Measurements from ENCODE around the gene KLK2. TPM values are rescaled to one million over a fixed set of nuclear protein-coding genes. Genes with fewer than 3 reads are reported as not detected.
"Not testable (repeated sequence)": the region's sequence is repeated elsewhere in the genome, so short reads cannot be mapped to it uniquely, and the experiment has no call there.

KLK2 gene
- total RNA-seq, 1 donor from 2014 or later = not detected

DNA sequence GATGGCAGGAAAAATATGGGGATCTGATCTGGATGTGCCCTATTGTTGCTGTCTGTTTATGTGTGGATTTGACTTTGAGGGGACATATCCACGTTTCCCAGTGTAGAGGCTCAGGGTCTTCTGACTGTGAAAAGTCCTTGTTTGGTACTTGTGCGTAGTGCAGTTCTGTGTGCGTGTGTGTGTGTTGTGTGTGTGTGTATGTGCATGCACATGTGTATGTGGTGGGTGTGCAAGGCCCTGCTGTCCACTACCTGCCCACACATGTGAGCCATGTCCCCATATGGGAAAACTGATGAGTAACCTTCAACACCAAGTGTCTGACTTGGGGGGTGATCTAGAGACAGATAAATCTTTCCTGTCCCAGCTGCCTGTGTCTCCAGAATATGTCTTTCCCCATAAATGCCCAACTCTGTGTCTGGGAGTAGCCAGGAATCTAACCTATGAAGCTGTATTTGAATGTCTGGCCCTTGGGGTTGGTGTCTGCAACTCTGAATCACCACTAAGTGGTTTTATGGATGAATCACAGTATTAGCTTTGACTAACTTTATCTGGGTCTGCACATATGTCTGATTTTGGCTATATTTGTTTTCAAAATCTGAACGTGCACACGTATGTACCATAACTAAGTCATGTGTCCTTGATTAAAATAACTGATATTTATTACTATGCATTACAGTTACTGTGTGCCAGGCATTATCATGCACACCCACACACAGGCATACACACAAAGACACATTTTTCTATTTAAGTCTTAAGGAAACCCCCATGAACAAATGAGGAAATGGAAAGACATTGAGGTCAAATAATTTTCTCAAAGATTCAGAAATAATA is 17.4 kb downstream of the KLK2 start:
- no peak overlapping the region for H3K4me3 Mint-ChIP-seq (ENCODE audit: unreplicated experiment)
- peaks cover 25% of the 10 kb centered on the region for H3K9me3 Mint-ChIP-seq (ENCODE audit: unreplicated experiment)
- peaks cover 7% of the 10 kb centered on the region for H3K36me3 Mint-ChIP-seq (ENCODE audit: low read depth, unreplicated experiment)
- no peak for DNase-seq (ENCODE audit: low spot score)
- TF ChIP-seq, protein P1, sequence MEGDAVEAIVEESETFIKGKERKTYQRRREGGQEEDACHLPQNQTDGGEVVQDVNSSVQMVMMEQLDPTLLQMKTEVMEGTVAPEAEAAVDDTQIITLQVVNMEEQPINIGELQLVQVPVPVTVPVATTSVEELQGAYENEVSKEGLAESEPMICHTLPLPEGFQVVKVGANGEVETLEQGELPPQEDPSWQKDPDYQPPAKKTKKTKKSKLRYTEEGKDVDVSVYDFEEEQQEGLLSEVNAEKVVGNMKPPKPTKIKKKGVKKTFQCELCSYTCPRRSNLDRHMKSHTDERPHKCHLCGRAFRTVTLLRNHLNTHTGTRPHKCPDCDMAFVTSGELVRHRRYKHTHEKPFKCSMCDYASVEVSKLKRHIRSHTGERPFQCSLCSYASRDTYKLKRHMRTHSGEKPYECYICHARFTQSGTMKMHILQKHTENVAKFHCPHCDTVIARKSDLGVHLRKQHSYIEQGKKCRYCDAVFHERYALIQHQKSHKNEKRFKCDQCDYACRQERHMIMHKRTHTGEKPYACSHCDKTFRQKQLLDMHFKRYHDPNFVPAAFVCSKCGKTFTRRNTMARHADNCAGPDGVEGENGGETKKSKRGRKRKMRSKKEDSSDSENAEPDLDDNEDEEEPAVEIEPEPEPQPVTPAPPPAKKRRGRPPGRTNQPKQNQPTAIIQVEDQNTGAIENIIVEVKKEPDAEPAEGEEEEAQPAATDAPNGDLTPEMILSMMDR (IDR thresholded peaks at IDR 0.05; ENCODE audit: unreplicated experiment) = no peak
- H3K4me1 Mint-ChIP-seq (ENCODE audit: unreplicated experiment) = no peaks in the 10 kb centered on the region
- H3K27me3 Mint-ChIP-seq (ENCODE audit: unreplicated experiment) = peaks cover 4% of the 10 kb centered on the region
- no peak overlapping the region for H3K27ac Mint-ChIP-seq (ENCODE audit: unreplicated experiment)

DNA sequence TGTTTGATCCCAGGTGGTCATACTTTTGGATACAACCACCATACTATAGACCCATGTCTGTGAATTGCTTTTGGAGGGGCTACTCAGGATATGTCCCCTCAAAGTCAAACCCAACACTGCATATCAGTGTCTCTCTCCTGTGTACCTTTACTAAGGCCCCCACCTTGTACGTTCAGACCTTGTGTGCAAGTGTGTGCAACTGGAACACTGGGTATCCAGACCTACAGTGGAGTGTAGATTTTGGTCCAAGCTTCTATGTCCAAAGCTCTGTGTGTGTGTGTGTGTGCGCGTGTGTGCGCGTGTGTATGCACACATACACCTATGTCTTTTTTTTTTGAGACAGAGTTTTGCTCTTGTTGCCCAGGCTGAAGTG is 18.0 kb downstream of the KLK2 start:
- TF ChIP-seq, protein P1 (IDR thresholded peaks at IDR 0.05; ENCODE audit: unreplicated experiment) = no peak
- Mint-ChIP-seq H3K27ac (ENCODE audit: unreplicated experiment) (no peak overlapping the region), H3K4me1 (ENCODE audit: unreplicated experiment) (no peaks in the 10 kb centered on the region), H3K9me3 (ENCODE audit: unreplicated experiment) (peaks cover 23% of the 10 kb centered on the region), H3K36me3 (ENCODE audit: low read depth, unreplicated experiment) (peaks cover 7% of the 10 kb centered on the region), H3K27me3 (ENCODE audit: unreplicated experiment) (peaks cover 4% of the 10 kb centered on the region), H3K4me3 (ENCODE audit: unreplicated experiment) (no peak overlapping the region)
- DNase-seq (ENCODE audit: low spot score) = no peak

DNA sequence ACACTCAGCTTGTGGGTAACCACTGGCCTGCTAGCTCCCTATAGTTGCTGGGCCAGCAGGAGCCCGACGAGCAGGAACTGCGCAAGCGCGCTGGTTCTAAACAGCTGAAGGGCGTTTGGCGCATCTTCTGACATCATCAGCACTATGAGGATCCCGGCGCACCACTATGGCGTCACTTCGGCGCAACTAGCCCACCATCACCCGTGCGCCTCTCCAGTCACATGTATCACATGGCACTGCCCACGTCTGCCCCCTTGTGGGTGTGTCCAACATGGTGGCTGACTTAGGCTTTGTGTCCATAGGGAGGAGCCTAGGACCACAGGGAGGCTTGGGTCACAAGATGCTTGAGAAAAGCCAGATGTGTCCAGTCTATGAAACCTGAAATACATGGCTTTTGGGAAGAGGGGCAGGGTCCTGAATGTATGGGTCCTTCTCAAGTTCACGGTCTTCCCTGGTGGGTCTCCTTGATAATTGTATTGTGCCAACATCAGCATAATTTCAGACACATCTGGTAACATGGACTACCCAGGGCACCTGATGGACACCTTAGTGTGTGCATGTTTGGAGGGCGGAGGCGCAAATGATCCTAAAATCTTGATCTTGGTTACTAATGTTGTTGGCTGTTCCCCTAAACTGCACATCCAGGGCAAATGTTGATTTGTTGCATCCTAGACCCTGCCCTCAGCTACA is 20.0 kb downstream of the KLK2 start:
- Mint-ChIP-seq H3K27me3 (ENCODE audit: unreplicated experiment) (peaks cover 4% of the 10 kb centered on the region), H3K4me1 (ENCODE audit: unreplicated experiment) (no peaks in the 10 kb centered on the region), H3K27ac (ENCODE audit: unreplicated experiment) (no peak overlapping the region), H3K4me3 (ENCODE audit: unreplicated experiment) (peak overlapping the region; percentile 3), H3K36me3 (ENCODE audit: low read depth, unreplicated experiment) (peaks cover 8% of the 10 kb centered on the region), H3K9me3 (ENCODE audit: unreplicated experiment) (peaks cover 11% of the 10 kb centered on the region)
- DNase-seq (ENCODE audit: low spot score) = no peak
- TF ChIP-seq, protein P1 (IDR thresholded peaks at IDR 0.05; ENCODE audit: unreplicated experiment) = no peak

DNA sequence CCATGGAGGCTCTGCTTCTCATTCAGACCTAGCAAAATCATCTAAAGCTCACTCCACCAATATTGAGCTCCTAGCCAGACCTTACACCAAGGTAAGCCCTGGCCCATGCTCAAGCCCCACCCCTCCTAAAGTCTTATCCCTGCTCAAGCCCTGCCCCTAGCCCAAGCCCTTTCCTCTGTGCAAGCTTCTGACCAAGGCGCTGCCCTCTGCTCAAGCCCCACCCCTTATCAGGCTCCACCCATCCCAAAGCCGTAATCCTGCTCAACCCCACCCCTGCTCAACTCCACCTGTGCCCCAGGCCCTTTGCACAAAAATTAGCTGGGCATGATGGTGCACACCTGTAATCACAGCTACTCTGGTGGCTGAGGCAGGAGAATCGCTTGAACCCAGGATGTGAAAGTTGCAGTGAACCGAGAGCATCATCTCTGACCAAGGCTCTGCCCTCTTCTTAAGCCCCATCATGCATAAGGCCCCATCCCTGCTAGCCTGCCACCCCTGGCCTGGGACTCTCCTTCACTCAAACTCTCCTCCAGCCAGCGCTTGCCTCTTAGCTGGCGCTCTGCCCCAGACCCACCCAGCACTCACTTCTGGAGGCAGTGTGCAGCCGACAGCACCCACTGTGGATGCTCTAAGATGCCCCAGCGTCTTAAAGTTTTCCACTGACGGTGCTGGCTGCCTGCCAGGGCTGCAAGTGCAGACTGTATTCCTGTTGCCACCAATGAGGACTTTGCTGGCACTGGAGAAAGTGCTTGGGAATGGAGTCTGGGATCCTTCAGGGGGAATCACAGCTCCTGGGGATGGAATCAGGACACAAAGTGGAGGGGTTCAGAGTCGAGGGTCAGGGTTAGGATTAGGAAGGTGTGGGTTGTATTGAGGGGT is 21.5 kb downstream of the KLK2 start:
- TF ChIP-seq, protein P1 (IDR thresholded peaks at IDR 0.05; ENCODE audit: unreplicated experiment) = no peak
- peaks cover 4% of the 10 kb centered on the region for H3K27me3 Mint-ChIP-seq (ENCODE audit: unreplicated experiment)
- H3K9me3 Mint-ChIP-seq (ENCODE audit: unreplicated experiment) = peaks cover 7% of the 10 kb centered on the region
- no peak overlapping the region for H3K27ac Mint-ChIP-seq (ENCODE audit: unreplicated experiment)
- H3K36me3 Mint-ChIP-seq (ENCODE audit: low read depth, unreplicated experiment) = peaks cover 5% of the 10 kb centered on the region
- no peaks in the 10 kb centered on the region for H3K4me1 Mint-ChIP-seq (ENCODE audit: unreplicated experiment)
- H3K4me3 Mint-ChIP-seq (ENCODE audit: unreplicated experiment) = no peak overlapping the region
- no peak for DNase-seq (ENCODE audit: low spot score)

DNA sequence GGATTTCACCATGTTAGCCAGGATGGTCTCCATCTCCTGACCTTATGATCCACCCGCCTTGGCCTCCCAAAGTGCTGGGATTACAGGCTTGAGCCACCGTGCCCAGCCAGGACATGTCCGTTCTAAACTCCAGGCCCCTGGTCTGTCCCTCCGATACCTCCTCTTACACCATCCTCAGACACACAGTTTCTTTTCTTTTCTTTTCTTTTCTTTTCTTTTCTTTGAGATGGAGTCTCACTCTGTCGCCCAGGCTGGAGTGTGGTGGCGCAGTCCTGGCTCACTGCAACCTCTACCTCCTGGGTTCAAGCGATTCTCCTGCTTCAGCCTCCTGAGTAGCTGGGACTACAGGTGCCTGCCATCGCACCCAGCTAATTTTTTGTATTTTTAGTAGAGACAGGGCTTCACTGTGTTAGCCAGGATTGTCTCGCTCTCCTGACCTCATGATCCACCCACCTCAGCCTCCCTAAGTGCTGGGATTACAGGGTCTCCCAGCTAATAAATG is 22.9 kb downstream of the KLK2 start:
- DNase-seq (ENCODE audit: low spot score); H3K9me3 Mint-ChIP-seq (ENCODE audit: unreplicated experiment); H3K4me3 Mint-ChIP-seq (ENCODE audit: unreplicated experiment); H3K27ac Mint-ChIP-seq (ENCODE audit: unreplicated experiment); H3K4me1 Mint-ChIP-seq (ENCODE audit: unreplicated experiment); H3K27me3 Mint-ChIP-seq (ENCODE audit: unreplicated experiment); H3K36me3 Mint-ChIP-seq (ENCODE audit: low read depth, unreplicated experiment): not testable (repeated sequence)

Measured in endothelial cell (in vitro differentiated cells).